MM.1S (cell line): ENCODE measurements around the gene RIPPLY2.

Experiments
- DNase-seq: peaks from one replicate; pipeline ENCODE4 v3.0.0-alpha.2; 2015
- H2AFZ ChIP-seq: fragments of 300-600 bp; sonication (generic); 2 replicates; pipeline ENCODE4 v1.6.0; 2016; ENCODE audit warnings: antibody characterized with exemption, low read length
- H3F3A ChIP-seq: fragments of 300-600 bp; sonication (generic); 2 replicates; pipeline ENCODE4 v1.6.1; 2016; ENCODE audit warnings: mild to moderate bottlenecking, antibody characterized with exemption, low read length, moderate library complexity, mixed read lengths; ENCODE audit not compliant: insufficient read depth
- H3K27ac ChIP-seq: fragments of 300-600 bp; sonication (generic); 2 replicates; pipeline ENCODE4 v1.5.1; 2016; ENCODE audit warnings: mild to moderate bottlenecking, low read length
- H3K27me3 ChIP-seq: fragments of 300-600 bp; sonication (generic); replicated peaks from 2 replicates; pipeline ENCODE4 v1.6.0; 2016; ENCODE audit warnings: low read length; ENCODE audit not compliant: insufficient read depth
- H3K36me3 ChIP-seq: fragments of 300-600 bp; sonication (generic); replicated peaks from 2 replicates; pipeline ENCODE4 v1.6.1; 2016; ENCODE audit warnings: mild to moderate bottlenecking, low read length, mixed read lengths; ENCODE audit not compliant: insufficient read depth
- H3K4me1 ChIP-seq: fragments of 300-600 bp; sonication (generic); 2 replicates; pipeline ENCODE4 v1.6.1; 2016; ENCODE audit warnings: low read length, mixed read lengths
- H3K4me2 ChIP-seq: fragments of 300-600 bp; sonication (generic); 2 replicates; pipeline ENCODE4 v1.6.0; 2016; ENCODE audit warnings: low read depth, low read length
- H3K4me3 ChIP-seq: fragments of 300-600 bp; sonication (generic); 2 replicates; pipeline ENCODE4 v1.5.1; 2016; ENCODE audit warnings: low read length, mixed read lengths
- H3K79me2 ChIP-seq: fragments of 300-600 bp; sonication (generic); 2 replicates; pipeline ENCODE4 v1.6.1; 2016; ENCODE audit warnings: mixed run types, low read length, mixed read lengths
- H3K9ac ChIP-seq: fragments of 300-600 bp; sonication (generic); 2 replicates; pipeline ENCODE4 v1.6.1; 2016; ENCODE audit warnings: low read length, mixed read lengths
- H3K9me2 ChIP-seq: fragments of 300-600 bp; sonication (generic); replicated peaks from 2 replicates; pipeline ENCODE4 v1.6.1; 2016; ENCODE audit warnings: mild to moderate bottlenecking, low read length, mixed read lengths; ENCODE audit not compliant: insufficient read depth
- H3K9me3 ChIP-seq: fragments of 300-600 bp; sonication (generic); replicated peaks from 2 replicates; pipeline ENCODE4 v1.6.1; 2016; ENCODE audit warnings: mild to moderate bottlenecking, low read length, mixed read lengths; ENCODE audit not compliant: insufficient read depth
- H4K20me1 ChIP-seq: fragments of 300-600 bp; sonication (generic); 2 replicates; pipeline ENCODE4 v1.6.1; 2016; ENCODE audit warnings: mild to moderate bottlenecking, low read length, moderate library complexity, mixed read lengths; ENCODE audit not compliant: insufficient read depth
- EZH2 ChIP-seq: fragments of 300-600 bp; sonication (generic); optimal IDR thresholded peaks from 2 replicates; pipeline ENCODE3; 2017; ENCODE audit warnings: low read depth, mild to moderate bottlenecking, antibody characterized with exemption, low read length, mixed read lengths
- EZH2phosphoT487 ChIP-seq: fragments of 300-600 bp; sonication (generic); IDR thresholded peaks from 2 replicates; pipeline ENCODE4 v1.6.1; 2018; ENCODE audit warnings: antibody characterized with exemption, low read length
- TF ChIP-seq, protein P1 (sequence below): fragments of 300-600 bp; sonication (generic); IDR thresholded peaks from 2 replicates; pipeline ENCODE4 v1.5.1; 2016; ENCODE audit warnings: antibody characterized with exemption, low read length, mixed read lengths

RIPPLY2 gene

DNA sequence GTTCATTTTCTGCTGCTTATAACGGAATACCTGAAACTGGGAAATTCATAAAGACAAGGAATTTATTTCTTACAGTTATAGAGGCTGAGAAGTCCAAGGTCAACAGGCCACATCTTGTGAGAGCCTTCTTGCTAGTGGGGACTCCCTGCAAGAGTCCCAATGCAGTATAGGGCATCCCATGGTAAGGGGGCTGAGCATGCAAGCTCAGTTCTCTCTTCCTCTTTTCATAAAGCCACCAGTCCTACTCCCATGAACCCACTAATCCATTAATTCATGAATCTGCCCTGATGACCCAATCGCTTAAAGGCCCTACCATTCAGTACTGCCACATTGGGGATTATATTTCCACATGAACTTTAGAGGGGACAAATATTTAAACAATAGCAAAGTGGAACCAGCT lies 32.8 kb downstream of the RIPPLY2 start:
- no peaks in the 10 kb centered on the region for H3K4me1 ChIP-seq
- TF ChIP-seq EZH2: no peak
- H2AFZ ChIP-seq: no peak overlapping the region
- no peaks in the 10 kb centered on the region for H3K36me3 ChIP-seq
- H3K27me3 ChIP-seq: no peaks in the 10 kb centered on the region
- H3K4me3 ChIP-seq: no peak overlapping the region
- no peaks in the 10 kb centered on the region for H3K9me3 ChIP-seq
- H3K4me2 ChIP-seq: no peak overlapping the region
- H3K9me2 ChIP-seq: no peaks in the 10 kb centered on the region
- no peak overlapping the region for H3K27ac ChIP-seq
- peaks cover 86% of the 10 kb centered on the region for H3K79me2 ChIP-seq
- no peaks in the 10 kb centered on the region for H3F3A ChIP-seq
- no peaks in the 10 kb centered on the region for H4K20me1 ChIP-seq
- no peak for DNase-seq
- H3K9ac ChIP-seq: no peak overlapping the region

DNA sequence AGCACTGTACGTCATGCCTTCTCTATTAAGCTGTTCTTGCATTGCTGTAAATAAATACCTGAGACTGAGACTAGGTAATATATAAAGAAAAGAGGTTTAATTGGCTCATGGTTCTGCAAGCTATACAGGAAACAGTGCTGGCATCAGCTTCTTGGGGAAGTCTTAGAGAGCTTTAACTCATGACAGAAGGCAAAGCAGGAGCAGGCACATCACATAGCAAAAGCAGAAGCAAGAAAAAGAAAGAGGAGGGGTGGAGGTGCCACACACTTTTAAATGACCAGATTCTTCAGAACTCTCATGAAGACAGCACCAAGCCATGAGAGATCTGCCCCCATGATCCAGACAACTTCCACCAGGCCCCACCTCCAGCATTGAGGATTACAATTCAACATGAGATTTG lies 36.5 kb downstream of the RIPPLY2 start:
- no peaks in the 10 kb centered on the region; the same call in 1 of the 2 replicates for H4K20me1 ChIP-seq
- H3F3A ChIP-seq: no peaks in the 10 kb centered on the region
- H3K4me2 ChIP-seq: no peak overlapping the region
- no peaks in the 10 kb centered on the region for H3K36me3 ChIP-seq
- H3K27ac ChIP-seq: no peak overlapping the region
- no peak overlapping the region for H3K4me3 ChIP-seq
- no peaks in the 10 kb centered on the region for H3K9me3 ChIP-seq
- no peaks in the 10 kb centered on the region for H3K27me3 ChIP-seq
- H3K79me2 ChIP-seq: peaks cover 91% of the 10 kb centered on the region
- no peak overlapping the region for H3K9ac ChIP-seq
- H3K9me2 ChIP-seq: no peaks in the 10 kb centered on the region
- no peak overlapping the region for H2AFZ ChIP-seq
- TF ChIP-seq EZH2phosphoT487 (no peak), EZH2 (no peak)
- TF ChIP-seq, protein P1, sequence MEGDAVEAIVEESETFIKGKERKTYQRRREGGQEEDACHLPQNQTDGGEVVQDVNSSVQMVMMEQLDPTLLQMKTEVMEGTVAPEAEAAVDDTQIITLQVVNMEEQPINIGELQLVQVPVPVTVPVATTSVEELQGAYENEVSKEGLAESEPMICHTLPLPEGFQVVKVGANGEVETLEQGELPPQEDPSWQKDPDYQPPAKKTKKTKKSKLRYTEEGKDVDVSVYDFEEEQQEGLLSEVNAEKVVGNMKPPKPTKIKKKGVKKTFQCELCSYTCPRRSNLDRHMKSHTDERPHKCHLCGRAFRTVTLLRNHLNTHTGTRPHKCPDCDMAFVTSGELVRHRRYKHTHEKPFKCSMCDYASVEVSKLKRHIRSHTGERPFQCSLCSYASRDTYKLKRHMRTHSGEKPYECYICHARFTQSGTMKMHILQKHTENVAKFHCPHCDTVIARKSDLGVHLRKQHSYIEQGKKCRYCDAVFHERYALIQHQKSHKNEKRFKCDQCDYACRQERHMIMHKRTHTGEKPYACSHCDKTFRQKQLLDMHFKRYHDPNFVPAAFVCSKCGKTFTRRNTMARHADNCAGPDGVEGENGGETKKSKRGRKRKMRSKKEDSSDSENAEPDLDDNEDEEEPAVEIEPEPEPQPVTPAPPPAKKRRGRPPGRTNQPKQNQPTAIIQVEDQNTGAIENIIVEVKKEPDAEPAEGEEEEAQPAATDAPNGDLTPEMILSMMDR: no peak
- H3K4me1 ChIP-seq: no peaks in the 10 kb centered on the region
- DNase-seq: no peak

DNA sequence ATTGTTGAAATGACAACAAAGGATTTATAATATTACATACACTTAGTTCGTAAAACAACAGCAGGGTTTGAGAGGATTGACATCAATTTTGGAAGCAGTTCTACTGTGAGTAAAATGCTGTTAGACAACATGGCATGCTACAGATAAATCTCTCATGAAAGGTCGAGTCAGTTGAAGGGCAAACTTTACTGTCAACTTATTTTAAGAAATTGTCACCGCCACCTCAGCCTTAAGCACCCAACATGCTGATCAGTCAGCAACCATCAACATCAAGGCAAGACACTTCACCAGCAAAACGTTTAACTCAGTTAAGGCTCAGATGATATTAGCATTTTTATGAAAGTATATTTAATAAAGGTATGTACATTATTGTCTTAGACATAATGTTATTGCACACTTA lies 37.4 kb downstream of the RIPPLY2 start:
- Histone ChIP-seq H3K9ac (no peak overlapping the region), H3K27me3 (no peaks in the 10 kb centered on the region), H3F3A (no peaks in the 10 kb centered on the region), H3K4me3 (no peak overlapping the region), H3K79me2 (peaks cover 94% of the 10 kb centered on the region), H3K9me3 (no peaks in the 10 kb centered on the region), H3K9me2 (no peaks in the 10 kb centered on the region), H3K36me3 (no peaks in the 10 kb centered on the region), H2AFZ (no peak overlapping the region), H3K27ac (no peak overlapping the region), H4K20me1 (no peaks in the 10 kb centered on the region; the same call in 1 of the 2 replicates), H3K4me2 (no peak overlapping the region), H3K4me1 (no peaks in the 10 kb centered on the region)
- TF ChIP-seq EZH2phosphoT487 (no peak), EZH2 (no peak)
- TF ChIP-seq, protein P1: no peak
- DNase-seq: no peak

DNA sequence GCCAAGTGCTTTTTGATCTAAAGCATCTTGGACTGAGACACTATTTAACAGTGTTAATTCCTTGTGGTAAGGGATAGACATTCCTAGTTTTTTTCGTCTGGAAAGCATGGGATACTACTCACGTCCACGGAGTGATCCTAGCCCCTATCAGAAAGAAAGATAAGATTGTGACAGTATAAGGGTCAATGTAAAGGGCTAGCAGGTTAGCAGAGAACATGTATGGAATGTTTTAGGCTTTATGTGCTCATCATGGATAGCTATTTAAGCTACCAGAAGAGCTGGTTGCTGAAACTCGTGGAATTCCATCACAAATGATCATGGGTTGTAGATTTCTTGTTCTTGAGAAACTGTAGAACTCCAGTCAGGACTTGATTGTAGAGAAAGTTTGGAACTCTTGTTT lies 38.4 kb downstream of the RIPPLY2 start:
- no peaks in the 10 kb centered on the region for H3K4me1 ChIP-seq
- no peak overlapping the region for H3K4me3 ChIP-seq
- H2AFZ ChIP-seq: no peak overlapping the region
- H4K20me1 ChIP-seq: no peaks in the 10 kb centered on the region; the same call in 1 of the 2 replicates
- TF ChIP-seq, protein P1: no peak
- TF ChIP-seq EZH2phosphoT487 (no peak), EZH2 (no peak)
- peaks cover 94% of the 10 kb centered on the region for H3K79me2 ChIP-seq
- no peak overlapping the region for H3K9ac ChIP-seq
- no peak overlapping the region for H3K27ac ChIP-seq
- H3K27me3 ChIP-seq: no peaks in the 10 kb centered on the region
- H3K4me2 ChIP-seq: no peak overlapping the region
- no peaks in the 10 kb centered on the region for H3F3A ChIP-seq
- H3K9me2 ChIP-seq: no peaks in the 10 kb centered on the region
- H3K36me3 ChIP-seq: no peaks in the 10 kb centered on the region
- DNase-seq: no peak
- no peaks in the 10 kb centered on the region for H3K9me3 ChIP-seq
